Pancreas (tissue), 10 donors: ENCODE measurements around the gene CHAF1A. TPM values are rescaled to one million over a fixed set of nuclear protein-coding genes. Genes with fewer than 3 reads are reported as not detected.

Source experiments
- ATAC-seq, 4 donors: fragments of 200-7000 bp; cut with Tn5 transposase; one replicate each; pipeline versions ENCODE4 v1.8.0 to v1.9.1; 2020; ENCODE audit warnings: mild to moderate bottlenecking in 4 of 4, moderate library complexity in 4 of 4
- DNase-seq, 6 donors: peaks; one replicate each; pipeline ENCODE4 v3.0.0-alpha.2; 2020
- FAIRE-seq: peaks from 2 replicates; lab custom pipeline; 2012; peaks lifted over from hg19 to GRCh38; lab: Jason Lieb, UNC
- H3K27ac ChIP-seq, 4 donors: fragments of 200-600 bp; sonication (generic); 1 replicate in 3 of 4; 2 replicates in 1 of 4; pipeline versions ENCODE4 v1.5.0 to v1.8.0; 2020
- H3K27me3 ChIP-seq, 4 donors: fragments of 200-600 bp; one replicate each; pipeline ENCODE4 v1.8.0; 2021
- H3K36me3 ChIP-seq, 3 donors: fragments of 200-600 bp; sonication (generic) in 1 of 3; one replicate each; pipeline versions ENCODE4 v1.5.0 to v1.8.0; 2020 to 2021
- H3K4me1 ChIP-seq, 3 donors: fragments of 200-600 bp; one replicate each; pipeline ENCODE4 v1.8.0; 2021
- H3K4me3 ChIP-seq, 4 donors: fragments of 200-600 bp; sonication (generic) in 2 of 4; one replicate each; pipeline versions ENCODE4 v1.5.0 to v1.8.0; 2020 to 2021
- H3K9me3 ChIP-seq, 4 donors: fragments of 200-600 bp; one replicate each; pipeline ENCODE4 v1.8.0; 2021
- WGBS, 2 donors: extraction: QIAGEN DNeasy Blood & Tissue Kit; methylation state at CpG; one replicate each; pipeline ENCODE4 v1.1.7; 2013; 5-methylcytosine and 5-hydroxymethylcytosine counted together
- intact Hi-C, 3 donors: fragments of 100-400 bp; cut with DNase I; formaldehyde crosslinking; loops; one replicate each; pipeline versions ENCODE4 v1.11.1 to v1.14.2; 2022
- polyA plus RNA-seq, 2 donors: library from polyadenylated mRNA; stranded (reverse); fragments of 200-250 nt; gene quantifications; one replicate each; pipeline ENCODE4 v1.2.3, GENCODE V29; 2013
- total RNA-seq, 6 donors: library from RNA; stranded (reverse); fragmentation: NEBNext Ultra II Directional in 4 of 6; extraction: Animal tissue kit (Norgen Biotek cat#: 25700) in 4 of 6; gene quantifications; one replicate each; pipeline versions ENCODE4 v1.2.1 to v1.2.4, GENCODE V29; 2021 to 2023
- TF ChIP-seq, protein P1 (sequence below), 4 donors: fragments of 200-600 bp; sonication (generic) in 3 of 4; IDR thresholded peaks; one replicate each; pipeline versions ENCODE4 v1.5.0 to v1.8.0; 2021; ENCODE audit warnings: antibody characterized with exemption in 4 of 4
- donor health status: healthy with polysubstance abuse.
- donor health status: DM: no; HTN: no; CAD: no; lungs with moderate emphysema.
- donor health status: DM: no; HTN: no; CAD: no.
- donor health status: control.
- donor health status: control.
- donor health status: Bipolar disorder and iron deficiency.
- donor health status: DM: yes; HTN: yes; CAD: no.
- donor health status: DM: no; HTN: no; CAD: no.
- donor health status: DM: no; HTN: no; CAD: no.
- donor health status: DM: yes; HTN: yes; CAD: no.

Gene CHAF1A
- total and polyA plus RNA-seq, 8 donors = 2.8 to 5.0 (median 3.9) TPM

DNA sequence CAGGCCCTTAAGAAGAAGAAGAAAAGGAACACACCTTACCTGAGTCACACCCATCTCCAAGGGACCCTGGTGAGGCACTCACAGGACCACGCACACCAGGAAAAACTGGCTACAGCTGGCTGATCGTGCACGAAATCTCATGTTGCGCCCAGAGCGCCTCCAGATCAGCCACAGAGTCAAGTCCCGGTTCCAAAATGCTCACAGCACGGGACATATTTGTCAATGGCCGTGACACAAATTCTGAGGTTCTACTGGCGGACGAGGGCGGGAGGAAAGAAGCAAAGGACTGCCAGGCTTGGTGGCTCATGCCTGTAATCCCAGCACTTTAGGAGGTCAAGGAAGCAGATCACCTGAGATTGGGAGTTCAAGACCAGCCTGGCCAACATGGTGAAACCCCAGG, 23.6 kb upstream of the CHAF1A start:
- no peaks in the 10 kb centered on the region for H3K36me3 ChIP-seq
- peak in 1 of 6 donors; percentile 13 for DNase-seq
- H3K27me3 ChIP-seq = no peaks in the 10 kb centered on the region
- H3K9me3 ChIP-seq = no peaks in the 10 kb centered on the region
- intact Hi-C loops = no loop called here
- FAIRE-seq = no peak
- peaks cover 59 to 65% (median 62%) of the 10 kb centered on the region in 3 donors for H3K4me1 ChIP-seq
- no peak overlapping the region for H3K4me3 ChIP-seq
- no peak for ATAC-seq
- peak overlapping the region; percentile 31 to 72 (median 46) for H3K27ac ChIP-seq
- 54 to 55% methylated on average over 11 of the region's 11 CpGs for WGBS, 2 donors
- TF ChIP-seq, protein P1, sequence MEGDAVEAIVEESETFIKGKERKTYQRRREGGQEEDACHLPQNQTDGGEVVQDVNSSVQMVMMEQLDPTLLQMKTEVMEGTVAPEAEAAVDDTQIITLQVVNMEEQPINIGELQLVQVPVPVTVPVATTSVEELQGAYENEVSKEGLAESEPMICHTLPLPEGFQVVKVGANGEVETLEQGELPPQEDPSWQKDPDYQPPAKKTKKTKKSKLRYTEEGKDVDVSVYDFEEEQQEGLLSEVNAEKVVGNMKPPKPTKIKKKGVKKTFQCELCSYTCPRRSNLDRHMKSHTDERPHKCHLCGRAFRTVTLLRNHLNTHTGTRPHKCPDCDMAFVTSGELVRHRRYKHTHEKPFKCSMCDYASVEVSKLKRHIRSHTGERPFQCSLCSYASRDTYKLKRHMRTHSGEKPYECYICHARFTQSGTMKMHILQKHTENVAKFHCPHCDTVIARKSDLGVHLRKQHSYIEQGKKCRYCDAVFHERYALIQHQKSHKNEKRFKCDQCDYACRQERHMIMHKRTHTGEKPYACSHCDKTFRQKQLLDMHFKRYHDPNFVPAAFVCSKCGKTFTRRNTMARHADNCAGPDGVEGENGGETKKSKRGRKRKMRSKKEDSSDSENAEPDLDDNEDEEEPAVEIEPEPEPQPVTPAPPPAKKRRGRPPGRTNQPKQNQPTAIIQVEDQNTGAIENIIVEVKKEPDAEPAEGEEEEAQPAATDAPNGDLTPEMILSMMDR (IDR thresholded peaks at IDR 0.05) = no peak

DNA sequence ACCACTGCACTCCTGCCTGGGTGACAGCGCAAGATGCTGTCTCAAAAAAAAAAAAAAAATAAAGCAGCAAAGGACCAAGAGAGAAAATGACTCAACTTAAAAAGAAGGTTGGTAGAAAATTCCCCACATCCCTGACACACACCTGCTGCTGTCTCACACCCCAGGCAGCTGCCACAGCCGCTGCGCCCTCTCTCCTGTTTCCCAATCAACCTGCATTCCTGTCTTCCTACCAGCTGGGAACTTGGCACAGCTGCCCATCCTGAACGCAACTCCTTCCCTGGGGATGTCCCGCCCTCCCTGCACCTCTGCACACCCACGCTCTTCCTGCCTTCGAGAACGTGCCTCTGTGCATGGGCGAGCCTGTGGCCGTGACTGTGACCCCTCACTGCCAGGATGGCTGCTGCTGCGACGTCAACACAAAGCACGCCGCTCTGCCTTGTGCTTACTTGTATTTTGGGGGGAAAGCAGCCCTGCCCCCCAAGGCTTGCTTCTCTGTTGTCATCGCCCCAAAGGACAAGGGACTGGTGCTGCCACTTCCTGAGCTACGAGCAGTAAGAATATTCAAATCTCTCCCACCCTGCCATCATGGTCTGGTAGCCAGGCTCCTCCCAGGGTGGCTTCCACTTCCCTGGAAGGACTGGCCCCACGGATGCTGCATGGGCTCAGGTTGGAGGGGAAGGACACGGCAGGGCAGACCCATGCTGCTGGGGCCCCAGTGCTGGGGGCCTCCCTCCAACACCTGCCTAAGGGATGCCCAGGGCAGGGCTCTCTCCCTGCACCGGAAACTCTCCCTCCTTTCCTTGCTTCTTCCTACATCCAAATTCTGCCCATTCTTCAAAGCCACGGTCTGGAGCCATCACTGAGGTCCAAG, 22.8 kb upstream of the CHAF1A start:
- peak overlapping the region; percentile 31 to 72 (median 46) for H3K27ac ChIP-seq
- peak; percentile 80 to 92 (median 91) for DNase-seq

DNA sequence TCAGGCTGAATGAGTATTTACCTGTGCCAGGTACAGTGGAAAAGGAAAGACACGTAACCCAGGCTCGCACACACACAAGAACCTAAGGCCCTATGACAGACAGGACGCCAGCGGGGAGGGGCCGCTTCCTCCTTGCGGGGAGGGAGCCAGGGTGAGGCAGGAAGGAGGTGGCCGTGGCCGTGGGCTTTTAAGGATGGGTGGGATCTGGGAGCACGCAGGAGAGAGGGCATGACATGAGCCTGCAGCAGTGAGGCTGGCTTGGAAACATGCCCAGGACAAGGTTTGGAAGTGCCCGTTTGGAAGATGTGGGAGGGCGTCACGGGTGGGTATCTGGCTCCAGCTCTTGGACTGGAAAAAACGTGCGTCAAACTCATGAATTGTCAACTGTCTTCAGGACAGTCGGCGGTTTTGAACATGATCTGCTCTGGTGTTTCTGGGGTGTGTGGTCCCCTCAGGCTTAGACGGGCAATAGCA, 22.1 kb upstream of the CHAF1A start:
- 57 to 64% methylated on average over 17 of the region's 17 CpGs for WGBS, 2 donors
- Histone ChIP-seq H3K9me3 (no peaks in the 10 kb centered on the region), H3K36me3 (no peaks in the 10 kb centered on the region), H3K27me3 (no peaks in the 10 kb centered on the region), H3K27ac (peak overlapping the region in 2 of 4 donors; percentile 43 to 72), H3K4me3 (no peak overlapping the region), H3K4me1 (peaks cover 50 to 52% (median 51%) of the 10 kb centered on the region in 3 donors)
- TF ChIP-seq, protein P1 (IDR thresholded peaks at IDR 0.05) = no peak
- ATAC-seq (no peak), DNase-seq (peak in 4 of 6 donors; percentile 27 to 64 (median 41)), FAIRE-seq (no peak)
- intact Hi-C loops = no loop called here

More for the DNA sequence above, 22.8 kb upstream of the CHAF1A start:
- no peak for FAIRE-seq
- ATAC-seq = peak; percentile 68 to 74 (median 72)
- Histone ChIP-seq H3K9me3 (no peaks in the 10 kb centered on the region), H3K4me3 (no peak overlapping the region), H3K36me3 (no peaks in the 10 kb centered on the region), H3K4me1 (peaks cover 57 to 58% (median 57%) of the 10 kb centered on the region in 3 donors), H3K27me3 (no peaks in the 10 kb centered on the region)
- TF ChIP-seq, protein P1 (IDR thresholded peaks at IDR 0.05) = no peak
- intact Hi-C loops = no loop called here
- WGBS, 2 donors = 17 to 21% methylated on average over 19 to 20 of the region's 20 CpGs

DNA sequence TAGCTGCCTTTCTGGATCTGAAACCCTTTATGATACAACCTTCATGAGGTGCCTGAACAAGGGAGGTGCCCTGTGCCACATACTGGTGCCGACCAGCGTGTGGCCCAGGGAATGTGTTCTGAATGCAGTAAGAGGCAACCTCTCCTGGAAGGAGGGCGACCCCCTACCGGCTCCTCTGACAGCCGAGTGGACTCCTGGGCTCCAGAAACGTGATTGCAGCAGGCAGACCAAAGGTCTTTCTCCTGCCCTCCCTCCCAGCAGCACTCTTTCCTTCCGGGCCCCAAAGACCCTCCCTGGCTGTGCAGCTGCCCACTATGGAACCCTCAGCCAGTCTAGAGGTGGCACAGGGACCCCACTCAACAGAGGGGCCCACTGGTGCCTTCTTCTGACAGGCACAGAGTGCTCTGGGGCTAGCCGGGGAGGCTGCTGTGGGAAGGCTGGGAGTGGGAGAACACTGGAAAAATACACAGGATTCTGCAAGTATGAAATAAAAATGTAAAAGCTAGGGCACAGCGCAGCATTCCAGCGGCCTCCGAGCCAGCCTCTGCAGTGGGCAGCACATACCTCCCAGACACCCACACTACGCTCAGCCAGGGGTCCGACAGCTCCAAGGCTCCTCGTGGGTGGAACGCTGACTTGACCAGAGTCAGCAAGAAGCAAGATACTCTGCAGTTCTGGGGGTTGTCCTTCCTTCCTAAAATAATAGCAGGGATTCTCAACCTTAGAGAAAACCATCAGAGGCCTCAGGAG, 17.0 kb upstream of the CHAF1A start:
- Histone ChIP-seq H3K4me3 (no peak overlapping the region), H3K27ac (no peak overlapping the region), H3K4me1 (peaks cover 10 to 26% (median 25%) of the 10 kb centered on the region in 3 donors), H3K36me3 (no peaks in the 10 kb centered on the region), H3K9me3 (no peaks in the 10 kb centered on the region), H3K27me3 (no peaks in the 10 kb centered on the region)
- no peak for ATAC-seq
- WGBS, 2 donors = 84 to 86% methylated on average over 15 of the region's 15 CpGs
- intact Hi-C loops = no loop called here
- DNase-seq = no peak
- TF ChIP-seq, protein P1 (IDR thresholded peaks at IDR 0.05) = no peak
- no peak for FAIRE-seq
